NCI-H446 (cell line): Measurements from ENCODE around the gene UBR3.
"Not testable (repeated sequence)": the region's sequence is repeated elsewhere in the genome, so short reads cannot be mapped to it uniquely, and the experiment has no call there.

ENCODE experiments used
- DNase-seq, 2 experiments: peaks; one replicate each; lab custom pipeline; 2025; lab: John Stamatoyannopoulos, UW

The UBR3 gene

GRCh38 chr2:169827272-169828140 is at the start of gene UBR3:
TSS of gene UBR3 (plus strand) at chr2:169827454. CDS start at chr2:169827508, 54 bp downstream.
- peak; percentile 78 to 95 for DNase-seq

GRCh38 chr2:169778446-169778845 is 48.8 kb upstream of the UBR3 start:
- DNase-seq, result no peak

- DNase-seq, result no peak
Measured at GRCh38 chr2:169781249-169782013, 45.8 kb upstream of the UBR3 start.

- DNase-seq, result no peak
Measured at GRCh38 chr2:169782513-169782912, 44.7 kb upstream of the UBR3 start.

GRCh38 chr2:169790581-169790980 is 36.7 kb upstream of the UBR3 start:
- no peak for DNase-seq

- no peak for DNase-seq
Measured at GRCh38 chr2:169795181-169795580, 32.1 kb upstream of the UBR3 start.

- DNase-seq, result no peak
Measured at GRCh38 chr2:169796441-169796840, 30.8 kb upstream of the UBR3 start.

GRCh38 chr2:169797601-169798000 is 29.7 kb upstream of the UBR3 start:
- no peak for DNase-seq

- DNase-seq, result no peak
Measured at GRCh38 chr2:169798397-169798717, 28.9 kb upstream of the UBR3 start.

- peak; percentile 86 to 95 for DNase-seq
Measured at GRCh38 chr2:169798718-169799592, 28.3 kb upstream of the UBR3 start, which contains the start of gene SSB. TSS of gene SSB (plus strand) at chr2:169798871. CDS start at chr2:169800961, 2,090 bp downstream.

- DNase-seq, result no peak
Measured at GRCh38 chr2:169803480-169803879, 23.8 kb upstream of the UBR3 start.

- DNase-seq, result no peak
Measured at GRCh38 chr2:169806586-169806985, 20.7 kb upstream of the UBR3 start.

GRCh38 chr2:169808221-169808620 is 19.0 kb upstream of the UBR3 start:
- no peak for DNase-seq

GRCh38 chr2:169815849-169816248 is 11.4 kb upstream of the UBR3 start:
- DNase-seq, result no peak

- DNase-seq, result not testable (repeated sequence)
Measured at GRCh38 chr2:169816961-169817360, 10.3 kb upstream of the UBR3 start.

GRCh38 chr2:169817369-169817768 is 9.9 kb upstream of the UBR3 start:
- not testable (repeated sequence) for DNase-seq

GRCh38 chr2:169818241-169818640 is 9.0 kb upstream of the UBR3 start:
- DNase-seq, result no peak

GRCh38 chr2:169819106-169819505 is 8.1 kb upstream of the UBR3 start:
- no peak for DNase-seq

GRCh38 chr2:169820101-169820500 is 7.2 kb upstream of the UBR3 start:
- not testable (repeated sequence) for DNase-seq

GRCh38 chr2:169822036-169822435 is 5.2 kb upstream of the UBR3 start:
- DNase-seq, result no peak

- DNase-seq, result no peak
Measured at GRCh38 chr2:169822785-169823392, 4.4 kb upstream of the UBR3 start.

GRCh38 chr2:169823996-169824372 is 3.3 kb upstream of the UBR3 start:
- DNase-seq, result no peak
